Coronary artery (tissue), 2 donors: ENCODE results near the gene VEGFC.
A peak's percentile ranks its signal among the peaks of the same experiment; 100 is the strongest.

Experiments
- DNase-seq: peaks from one replicate; pipeline ENCODE4 v3.0.0-alpha.2; 2017; ENCODE audit warnings: low spot score
- H3K27ac ChIP-seq, 2 donors: fragments of 200-600 bp; sonication (generic); one replicate each; pipeline ENCODE4 v1.5.1; 2016 to 2019
- H3K4me3 ChIP-seq: fragments of 200-600 bp; sonication (generic); 2 replicates; pipeline ENCODE4 v1.5.1; 2016; ENCODE audit warnings: mild to moderate bottlenecking, moderate library complexity
- TF ChIP-seq, protein P1 (sequence below): fragments of 200-600 bp; sonication (generic); IDR thresholded peaks from one replicate; pipeline ENCODE4 v1.5.1; 2019; ENCODE audit warnings: antibody characterized with exemption

VEGFC gene

DNA sequence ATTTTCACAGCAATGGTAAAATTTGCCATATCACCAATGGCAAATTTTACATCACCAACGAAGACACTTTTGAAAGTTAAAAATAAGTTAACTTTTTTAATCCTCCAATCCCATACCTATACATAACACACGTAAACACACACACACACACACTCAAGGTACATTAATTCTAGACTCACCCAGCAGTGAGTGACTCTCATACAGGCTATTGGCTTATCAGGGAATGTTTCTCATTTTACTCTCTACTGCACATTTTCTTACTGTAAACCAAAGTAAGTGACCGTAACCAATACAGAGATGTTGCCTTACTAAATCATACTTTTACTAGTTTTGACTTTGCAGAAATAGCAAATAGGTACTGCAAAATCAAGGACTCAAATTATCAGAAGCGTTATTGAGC, 2.3 kb downstream of the VEGFC start:
- no peak overlapping the region for H3K27ac ChIP-seq
- DNase-seq = no peak

DNA sequence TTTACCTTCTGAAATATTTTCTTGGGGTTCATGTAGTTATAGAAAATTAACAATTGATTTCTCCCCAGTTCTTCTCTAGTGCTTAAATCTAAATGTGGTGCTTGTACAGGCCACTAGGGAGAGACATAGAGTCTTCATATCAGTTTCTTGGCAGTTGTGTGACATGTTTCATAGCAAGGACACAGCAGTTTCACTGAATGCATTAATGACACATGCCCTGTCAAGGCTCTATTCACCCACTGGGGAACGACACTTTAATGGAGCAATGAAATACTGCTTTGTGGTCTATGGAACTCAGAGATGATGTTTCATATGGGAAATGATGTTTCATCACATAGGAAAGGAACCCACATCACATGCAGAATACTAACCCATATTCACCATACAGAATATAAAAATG, 2.8 kb downstream of the VEGFC start:
- DNase-seq = no peak
- Histone ChIP-seq H3K27ac (no peak overlapping the region), H3K4me3 (no peak overlapping the region)
- TF ChIP-seq, protein P1, sequence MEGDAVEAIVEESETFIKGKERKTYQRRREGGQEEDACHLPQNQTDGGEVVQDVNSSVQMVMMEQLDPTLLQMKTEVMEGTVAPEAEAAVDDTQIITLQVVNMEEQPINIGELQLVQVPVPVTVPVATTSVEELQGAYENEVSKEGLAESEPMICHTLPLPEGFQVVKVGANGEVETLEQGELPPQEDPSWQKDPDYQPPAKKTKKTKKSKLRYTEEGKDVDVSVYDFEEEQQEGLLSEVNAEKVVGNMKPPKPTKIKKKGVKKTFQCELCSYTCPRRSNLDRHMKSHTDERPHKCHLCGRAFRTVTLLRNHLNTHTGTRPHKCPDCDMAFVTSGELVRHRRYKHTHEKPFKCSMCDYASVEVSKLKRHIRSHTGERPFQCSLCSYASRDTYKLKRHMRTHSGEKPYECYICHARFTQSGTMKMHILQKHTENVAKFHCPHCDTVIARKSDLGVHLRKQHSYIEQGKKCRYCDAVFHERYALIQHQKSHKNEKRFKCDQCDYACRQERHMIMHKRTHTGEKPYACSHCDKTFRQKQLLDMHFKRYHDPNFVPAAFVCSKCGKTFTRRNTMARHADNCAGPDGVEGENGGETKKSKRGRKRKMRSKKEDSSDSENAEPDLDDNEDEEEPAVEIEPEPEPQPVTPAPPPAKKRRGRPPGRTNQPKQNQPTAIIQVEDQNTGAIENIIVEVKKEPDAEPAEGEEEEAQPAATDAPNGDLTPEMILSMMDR = no peak

More for the DNA sequence above, 2.3 kb downstream of the VEGFC start:
- TF ChIP-seq, protein P1 = no peak
- H3K4me3 ChIP-seq = no peak overlapping the region

DNA sequence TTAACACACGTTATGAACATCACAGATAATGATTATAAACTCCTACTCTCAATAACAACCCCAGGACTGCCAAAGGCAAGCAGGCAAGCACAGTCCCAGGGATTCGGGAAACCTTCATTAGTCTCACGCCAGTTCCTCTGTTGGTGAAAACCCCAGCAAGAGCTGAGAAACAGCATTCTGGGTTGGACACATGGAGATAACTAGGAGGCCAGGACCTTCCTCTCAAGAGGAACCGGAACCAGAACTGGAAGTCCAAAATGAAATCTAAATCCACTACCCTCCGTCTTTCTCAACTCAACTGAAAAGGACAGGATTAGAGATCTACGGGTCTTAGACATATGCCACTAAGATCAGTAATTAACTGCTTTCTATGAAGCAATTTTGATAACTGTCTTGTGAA, 3.8 kb downstream of the VEGFC start:
- Histone ChIP-seq H3K27ac (no peak overlapping the region), H3K4me3 (no peak overlapping the region)
- TF ChIP-seq, protein P1 = no peak
- no peak for DNase-seq

GRCh38 chr4:176788248-176788647, 4.5 kb downstream of the VEGFC start:
- H3K4me3 ChIP-seq = no peak overlapping the region
- TF ChIP-seq, protein P1 = no peak
- no peak overlapping the region for H3K27ac ChIP-seq

DNA sequence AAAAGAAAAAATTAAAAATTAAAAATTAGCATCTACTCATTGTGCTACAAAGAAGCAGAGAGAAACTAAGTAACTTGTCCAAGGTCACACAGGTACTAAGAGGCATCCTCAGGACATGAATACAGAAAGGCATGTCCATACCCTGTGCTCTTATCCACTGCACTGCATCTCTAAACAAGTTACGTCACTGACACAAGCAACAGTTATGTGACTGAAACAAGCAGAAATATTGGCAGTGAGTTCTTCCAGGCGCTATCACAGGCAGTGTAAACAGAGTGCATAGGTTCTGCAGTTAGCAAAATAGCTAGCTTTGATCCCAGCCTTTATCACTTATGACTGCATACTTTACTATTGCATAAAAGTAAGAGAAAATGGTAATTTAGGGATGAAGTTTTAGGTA, 7.9 kb downstream of the VEGFC start:
- Histone ChIP-seq H3K4me3 (no peak overlapping the region), H3K27ac (no peak overlapping the region)
- DNase-seq = no peak
- TF ChIP-seq, protein P1 = no peak

More at GRCh38 chr4:176788248-176788647, 4.5 kb downstream of the VEGFC start:
- DNase-seq = no peak

GRCh38 chr4:176782794-176783193, 9.9 kb downstream of the VEGFC start:
- TF ChIP-seq, protein P1 = no peak
- Histone ChIP-seq H3K4me3 (no peak overlapping the region), H3K27ac (peak overlapping the region in 1 of 2 donors; percentile 9)
- no peak for DNase-seq

DNA sequence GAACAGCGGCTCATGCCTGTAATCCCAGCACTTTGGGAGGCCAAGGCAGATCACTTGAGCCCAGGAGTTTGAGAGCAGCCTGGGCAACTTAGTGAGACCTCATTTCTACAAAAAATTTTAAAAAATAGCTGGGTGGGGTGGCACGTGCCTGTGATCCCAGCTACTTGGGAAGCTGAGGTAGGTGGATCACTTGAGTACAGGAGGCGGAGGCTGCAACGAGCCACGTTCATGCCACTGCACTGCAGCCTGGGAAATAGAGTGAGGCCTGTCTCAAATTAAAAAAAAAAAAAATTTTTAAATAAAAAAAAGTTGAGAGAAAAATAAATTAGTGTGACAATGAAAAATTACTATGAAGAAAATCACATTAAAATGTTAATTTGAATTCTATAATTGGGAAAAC, 10.5 kb downstream of the VEGFC start:
- DNase-seq = no peak
- Histone ChIP-seq H3K27ac (no peak overlapping the region), H3K4me3 (no peak overlapping the region)
- TF ChIP-seq, protein P1 = no peak
